SJCRH30 (cell line): ENCODE data around the gene ZNF616. TPM values are rescaled to one million over a fixed set of nuclear protein-coding genes. Genes with fewer than 3 reads are reported as not detected.
"Not testable (repeated sequence)": the region's sequence is repeated elsewhere in the genome, so short reads cannot be mapped to it uniquely, and the experiment has no call there.

Experiments used
- DNase-seq, 2 experiments: peaks; one replicate each; pipeline ENCODE4 v3.0.0-alpha.2; 2015 to 2020
- H3K27ac ChIP-seq: fragments of 250-450 bp; sonication (Bioruptor Pico); 2 replicates; pipeline ENCODE4 v1.5.1; 2020; ENCODE audit warnings: mild to moderate bottlenecking, moderate library complexity
- H3K27me3 ChIP-seq: fragments of 250-450 bp; sonication (Bioruptor Pico); 2 replicates; pipeline ENCODE4 v1.5.1; 2020; ENCODE audit warnings: mild to moderate bottlenecking, moderate library complexity
- H3K36me3 ChIP-seq: fragments of 250-450 bp; sonication (Bioruptor Pico); 2 replicates; pipeline ENCODE4 v1.5.1; 2020; ENCODE audit warnings: mild to moderate bottlenecking, moderate library complexity
- H3K4me1 ChIP-seq: fragments of 250-450 bp; sonication (Bioruptor Pico); 2 replicates; pipeline ENCODE4 v1.5.1; 2020; ENCODE audit warnings: mild to moderate bottlenecking, moderate library complexity
- H3K4me3 ChIP-seq: fragments of 250-450 bp; sonication (Bioruptor Pico); 2 replicates; pipeline ENCODE4 v1.5.1; 2020; ENCODE audit warnings: mild to moderate bottlenecking, moderate library complexity
- H3K9me3 ChIP-seq: fragments of 250-450 bp; sonication (Bioruptor Pico); replicated peaks from 2 replicates; pipeline ENCODE4 v1.5.1; 2020; ENCODE audit warnings: mild to moderate bottlenecking, moderate library complexity
- total RNA-seq: library from RNA; depleted of rRNA; stranded (reverse); fragments of >200 nt; shearing (Covaris generic); gene quantifications from 2 replicates; pipeline ENCODE4 v1.2.3, GENCODE V29; 2014

The ZNF616 gene
- total RNA-seq, 1 experiment from 2014 or later: 13.0 TPM

DNA sequence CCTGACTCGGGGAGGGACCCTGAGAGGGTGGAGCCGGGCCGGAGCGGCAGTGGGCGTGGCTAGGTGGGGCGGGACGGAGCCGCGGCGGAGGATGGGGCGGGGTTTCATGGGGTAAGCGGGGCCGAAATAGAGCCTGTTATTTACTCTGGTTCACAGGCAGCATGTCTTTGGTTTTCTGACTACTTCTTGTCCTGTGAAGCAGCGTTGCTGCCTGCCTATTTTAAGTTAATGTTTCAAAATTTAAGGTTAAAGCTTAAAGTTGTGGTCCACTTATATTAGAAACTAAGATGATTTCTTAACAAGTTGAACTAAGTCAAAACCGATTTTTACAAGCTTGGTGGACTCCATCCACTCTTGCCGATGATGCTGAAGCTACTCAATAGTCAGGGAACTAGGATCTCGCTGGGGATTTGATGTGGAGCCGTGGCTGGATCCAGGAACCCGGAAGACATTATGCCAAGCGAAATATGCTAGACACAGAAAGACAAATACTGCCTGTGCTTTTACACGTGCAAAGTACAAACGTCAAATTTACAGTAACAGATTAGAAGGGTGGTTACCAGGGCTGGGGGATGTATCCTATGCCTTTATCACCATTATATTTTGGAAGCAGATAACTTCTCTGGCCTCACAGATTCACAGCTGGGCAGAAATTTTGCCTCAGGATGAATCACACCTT lies 433 bp upstream of the ZNF616 start:
- peak in 1 of 2 experiments; percentile 9 for DNase-seq
- H3K27me3 ChIP-seq: no peaks in the 10 kb centered on the region
- H3K27ac ChIP-seq: no peak overlapping the region

DNA sequence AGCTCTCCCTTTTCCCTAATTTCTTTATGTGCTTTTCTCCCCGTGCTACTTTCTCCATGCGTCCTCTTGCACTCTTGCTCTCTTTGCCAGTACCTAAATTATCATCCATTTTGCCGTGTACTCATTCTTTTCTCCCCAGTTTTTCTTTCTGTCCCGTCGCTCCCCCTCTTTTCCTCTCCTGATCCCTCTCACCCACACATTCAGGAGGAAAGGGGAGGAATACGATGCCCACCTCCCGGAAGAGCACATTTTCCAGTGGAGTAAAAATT lies 821 bp downstream of the ZNF616 start:
- Histone ChIP-seq H3K9me3 (peaks cover 6% of the 10 kb centered on the region; the same call in 1 of the 2 replicates), H3K36me3 (peaks cover 8% of the 10 kb centered on the region)

More for the DNA sequence above, 433 bp upstream of the ZNF616 start:
- Histone ChIP-seq H3K36me3 (peaks cover 4% of the 10 kb centered on the region; the same call in 1 of the 2 replicates), H3K4me1 (0 out of 2 replicates have a peak, but pooled peaks cover 5% of the 10 kb centered on the region), H3K4me3 (peak overlapping the region; percentile 84), H3K9me3 (peaks cover 6% of the 10 kb centered on the region; the same call in 1 of the 2 replicates)

DNA sequence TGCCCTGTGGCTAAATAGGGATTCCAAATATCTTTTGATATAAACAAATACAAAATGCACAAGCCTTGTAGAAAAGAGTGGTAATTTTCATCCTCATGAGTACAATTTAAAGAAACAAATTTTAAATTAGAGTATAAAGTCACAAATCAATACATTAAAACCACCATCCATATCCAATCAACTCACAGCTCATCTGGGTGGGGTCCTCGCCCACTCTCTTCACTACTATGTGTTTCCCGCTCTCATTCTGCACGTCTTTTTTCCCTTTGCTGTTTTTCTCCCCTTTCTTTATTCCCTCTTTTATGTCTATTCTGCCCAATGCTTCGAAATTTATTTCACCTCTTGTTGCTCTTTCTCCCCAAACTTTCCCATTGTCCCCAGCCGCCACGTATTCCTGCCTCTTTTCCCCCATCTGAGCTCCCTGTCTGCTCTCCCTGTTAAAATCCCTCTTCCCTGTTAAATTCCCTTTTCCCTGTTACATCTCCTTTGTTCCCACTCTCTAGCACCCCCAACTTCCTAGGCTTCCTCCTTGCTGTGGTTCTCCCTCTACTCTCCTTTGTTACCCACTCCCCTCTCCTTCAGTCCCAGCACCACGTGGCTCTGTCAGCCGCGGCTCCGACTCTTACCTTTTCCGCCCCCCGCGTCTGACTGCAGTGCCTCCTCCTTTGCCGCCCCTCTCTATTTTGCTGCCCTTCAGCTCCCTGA lies 1.3 kb downstream of the ZNF616 start:
- peaks cover 8% of the 10 kb centered on the region for H3K36me3 ChIP-seq
- H3K9me3 ChIP-seq: peaks cover 6% of the 10 kb centered on the region; the same call in 1 of the 2 replicates
- no peaks in the 10 kb centered on the region for H3K27me3 ChIP-seq
- peak overlapping the region; percentile 84 for H3K4me3 ChIP-seq
- H3K4me1 ChIP-seq: 0 out of 2 replicates have a peak, but pooled peaks cover 5% of the 10 kb centered on the region
- peak overlapping the region; percentile 67 for H3K27ac ChIP-seq
- peak; percentile 65 to 74 for DNase-seq

More for the DNA sequence above, 821 bp downstream of the ZNF616 start:
- Histone ChIP-seq H3K4me1 (0 out of 2 replicates have a peak, but pooled peaks cover 5% of the 10 kb centered on the region), H3K27me3 (no peaks in the 10 kb centered on the region), H3K4me3 (peak overlapping the region; percentile 84), H3K27ac (peak overlapping the region; percentile 67)
- DNase-seq: no peak

DNA sequence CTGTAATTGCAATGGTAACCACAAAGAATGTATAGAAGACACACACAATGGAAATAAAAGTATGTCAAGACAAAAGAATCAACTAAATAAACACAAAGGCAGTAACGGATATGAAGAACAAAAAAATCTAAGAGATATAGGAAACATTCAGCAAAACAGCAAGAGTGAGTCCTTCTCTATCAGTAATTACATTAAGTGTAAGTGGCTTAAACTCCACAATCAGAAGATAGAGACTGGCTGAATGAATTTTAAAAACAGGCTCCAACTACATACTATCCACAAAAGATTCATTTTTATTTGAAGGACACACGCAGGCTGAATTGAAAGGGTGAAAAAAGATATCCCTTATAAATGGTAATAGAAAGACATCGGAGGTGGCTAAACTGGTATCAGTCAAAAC lies 19.5 kb downstream of the ZNF616 start:
- Histone ChIP-seq H3K36me3 (peaks cover 81% of the 10 kb centered on the region), H3K9me3 (peaks cover 49% of the 10 kb centered on the region)
- no peak for DNase-seq

DNA sequence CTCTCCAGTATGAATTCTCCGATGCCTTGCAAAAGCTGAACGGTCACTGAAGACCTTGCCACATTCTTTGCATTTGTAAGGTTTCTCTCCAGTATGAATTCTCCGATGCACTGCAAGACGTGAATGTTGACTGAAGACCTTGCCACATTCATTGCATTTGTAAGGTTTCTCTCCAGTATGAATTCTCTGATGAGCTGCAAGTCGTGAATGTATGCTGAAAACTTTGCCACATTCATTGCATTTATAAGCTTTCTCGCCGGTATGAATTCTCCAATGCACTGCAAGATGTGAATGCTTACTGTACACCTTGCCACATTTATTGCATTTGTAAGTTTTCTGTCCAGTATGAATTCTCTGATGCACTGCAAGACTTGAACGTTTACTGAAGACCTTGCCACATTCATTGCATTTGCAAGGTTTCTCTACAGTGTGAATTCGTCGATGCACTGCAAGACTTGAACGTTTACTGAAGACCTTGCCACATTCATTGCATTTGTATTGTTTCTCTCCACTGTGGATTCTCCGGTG lies 24.1 kb downstream of the ZNF616 start:
- Histone ChIP-seq H3K4me3 (no peak overlapping the region), H3K36me3 (peaks cover 53% of the 10 kb centered on the region), H3K9me3 (peaks cover 72% of the 10 kb centered on the region)

More for the DNA sequence above, 19.5 kb downstream of the ZNF616 start:
- Histone ChIP-seq H3K4me3 (no peak overlapping the region), H3K4me1 (no peaks in the 10 kb centered on the region), H3K27me3 (no peaks in the 10 kb centered on the region), H3K27ac (no peak overlapping the region)

DNA sequence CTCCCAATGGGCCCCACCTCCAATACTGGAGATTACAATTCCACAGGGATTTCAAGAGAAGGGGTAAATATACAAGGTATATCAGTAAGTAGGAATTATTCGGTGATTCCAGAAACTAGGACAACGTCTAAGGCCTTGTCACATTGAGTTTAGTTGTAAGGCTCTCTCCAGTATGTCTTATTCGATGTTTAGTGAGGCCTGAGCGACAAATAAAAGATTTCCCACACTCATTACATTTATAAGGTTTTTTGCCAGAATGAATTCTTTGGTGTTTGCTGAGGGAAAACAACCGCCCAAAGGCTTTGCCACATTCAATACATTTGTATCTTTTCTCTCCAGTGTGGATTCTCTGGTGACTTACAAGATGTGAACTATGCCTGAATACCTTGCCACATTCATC lies 25.0 kb downstream of the ZNF616 start:
- H3K9me3 ChIP-seq: peaks cover 73% of the 10 kb centered on the region
- H3K27me3 ChIP-seq: no peaks in the 10 kb centered on the region
- H3K27ac ChIP-seq: no peak overlapping the region
- no peak overlapping the region for H3K4me3 ChIP-seq
- no peak for DNase-seq
- H3K36me3 ChIP-seq: peaks cover 45% of the 10 kb centered on the region
- H3K4me1 ChIP-seq: no peaks in the 10 kb centered on the region

More for the DNA sequence above, 24.1 kb downstream of the ZNF616 start:
- Histone ChIP-seq H3K4me1 (no peaks in the 10 kb centered on the region), H3K27me3 (no peaks in the 10 kb centered on the region), H3K27ac (no peak overlapping the region)
- no peak for DNase-seq

DNA sequence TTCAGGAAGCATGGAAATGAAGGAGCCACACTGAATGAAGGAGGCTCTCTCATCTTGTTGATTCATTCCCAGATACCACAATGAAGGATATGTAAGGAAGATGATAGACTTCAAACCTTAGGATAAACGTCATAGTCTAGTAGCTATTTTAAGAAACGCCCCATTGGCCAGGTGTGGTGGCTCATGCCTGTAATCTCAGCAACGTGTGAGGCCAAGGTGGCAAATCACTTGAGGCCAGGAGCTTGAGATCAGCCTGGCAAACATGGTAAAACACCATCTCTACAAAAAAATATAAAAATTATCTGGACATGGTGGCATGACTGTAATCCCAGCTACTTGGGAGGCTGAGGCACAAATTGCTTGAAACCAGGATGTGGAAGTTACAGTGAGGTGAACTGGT lies 27.1 kb downstream of the ZNF616 start:
- Histone ChIP-seq H3K4me1 (no peaks in the 10 kb centered on the region), H3K27ac (no peak overlapping the region), H3K4me3 (no peak overlapping the region), H3K27me3 (no peaks in the 10 kb centered on the region), H3K36me3 (peaks cover 30% of the 10 kb centered on the region), H3K9me3 (peaks cover 63% of the 10 kb centered on the region)
- DNase-seq: no peak

DNA sequence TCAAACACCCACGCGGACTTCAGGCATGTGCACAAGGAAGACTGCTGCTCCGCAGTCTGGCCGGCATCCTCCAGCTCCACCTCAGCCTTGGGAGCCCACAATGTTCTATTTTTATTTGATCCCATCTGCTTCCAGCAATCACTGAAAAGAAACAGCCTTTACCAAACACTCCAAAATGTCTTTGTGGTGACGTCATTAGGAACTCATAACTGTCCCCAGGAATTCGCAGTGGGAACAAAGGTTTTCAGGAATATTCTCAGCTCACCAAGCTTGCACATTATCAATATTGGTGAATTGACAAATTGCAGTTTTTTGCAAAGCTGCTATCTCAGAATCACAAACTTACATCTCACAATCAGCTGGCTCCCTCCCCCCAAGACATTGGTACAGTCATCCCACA lies 29.0 kb downstream of the ZNF616 start:
- peaks cover 46% of the 10 kb centered on the region for H3K9me3 ChIP-seq
- peaks cover 14% of the 10 kb centered on the region for H3K36me3 ChIP-seq
- no peak overlapping the region for H3K27ac ChIP-seq
- H3K27me3 ChIP-seq: no peaks in the 10 kb centered on the region
- no peak for DNase-seq
- no peak overlapping the region for H3K4me3 ChIP-seq
- no peaks in the 10 kb centered on the region for H3K4me1 ChIP-seq

DNA sequence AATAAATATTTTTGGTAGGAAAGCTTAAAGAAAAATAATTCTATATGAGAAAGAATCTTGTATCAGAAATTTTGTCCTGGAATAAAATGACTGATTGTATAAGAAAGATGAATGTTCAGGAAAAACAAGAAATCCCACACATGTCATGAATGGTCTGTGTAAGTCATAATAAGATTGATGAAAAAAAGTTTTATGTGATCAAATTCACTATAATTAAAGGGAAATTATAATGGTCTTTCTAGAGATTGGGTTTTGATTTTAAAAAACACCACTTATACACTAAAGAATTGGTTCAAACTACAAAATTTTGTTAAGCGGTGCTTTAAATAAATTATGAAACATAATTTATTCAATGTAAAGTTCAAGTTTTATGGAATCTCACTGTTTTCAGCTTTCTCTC lies 37.0 kb downstream of the ZNF616 start:
- no peak overlapping the region for H3K27ac ChIP-seq
- H3K27me3 ChIP-seq: no peaks in the 10 kb centered on the region
- H3K4me1 ChIP-seq: no peaks in the 10 kb centered on the region
- no peaks in the 10 kb centered on the region for H3K9me3 ChIP-seq
- H3K4me3 ChIP-seq: no peak overlapping the region
- no peak for DNase-seq
- H3K36me3 ChIP-seq: no peaks in the 10 kb centered on the region

DNA sequence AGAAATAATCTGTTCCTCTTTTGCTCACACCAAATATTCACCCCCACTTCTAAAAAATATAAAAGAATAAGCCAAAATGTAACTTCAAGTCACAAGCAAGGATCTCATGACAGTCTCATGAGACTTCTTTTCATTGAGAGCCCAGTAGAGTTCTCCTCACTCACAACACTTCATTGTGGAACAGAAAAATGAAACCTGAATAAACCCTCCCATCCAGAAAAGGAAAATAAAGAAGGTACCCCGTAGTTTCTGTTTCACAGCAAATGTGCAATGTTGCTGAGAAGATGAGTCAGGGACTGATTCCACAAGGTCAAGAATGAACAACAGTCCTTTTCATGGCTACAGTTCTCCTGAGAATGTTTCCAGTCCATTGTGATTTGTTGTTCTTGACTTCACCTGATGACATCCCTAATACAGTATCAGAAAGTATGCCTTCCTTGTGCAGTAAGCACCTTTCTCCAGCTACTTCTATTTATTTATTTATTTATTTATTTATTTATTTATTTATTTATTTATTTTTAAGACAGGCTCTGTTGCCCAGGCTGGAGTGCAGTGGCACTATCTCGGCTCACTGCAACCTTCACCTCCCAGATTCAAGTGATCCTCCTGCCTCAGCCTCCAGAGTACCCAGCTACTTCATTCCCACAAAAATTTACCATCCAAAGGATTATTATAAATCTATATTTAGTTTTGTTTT lies 37.7 kb downstream of the ZNF616 start:
- Histone ChIP-seq H3K4me1 (no peaks in the 10 kb centered on the region), H3K9me3 (no peaks in the 10 kb centered on the region), H3K36me3 (no peaks in the 10 kb centered on the region), H3K4me3 (no peak overlapping the region), H3K27me3 (no peaks in the 10 kb centered on the region), H3K27ac (no peak overlapping the region)
- no peak for DNase-seq

DNA sequence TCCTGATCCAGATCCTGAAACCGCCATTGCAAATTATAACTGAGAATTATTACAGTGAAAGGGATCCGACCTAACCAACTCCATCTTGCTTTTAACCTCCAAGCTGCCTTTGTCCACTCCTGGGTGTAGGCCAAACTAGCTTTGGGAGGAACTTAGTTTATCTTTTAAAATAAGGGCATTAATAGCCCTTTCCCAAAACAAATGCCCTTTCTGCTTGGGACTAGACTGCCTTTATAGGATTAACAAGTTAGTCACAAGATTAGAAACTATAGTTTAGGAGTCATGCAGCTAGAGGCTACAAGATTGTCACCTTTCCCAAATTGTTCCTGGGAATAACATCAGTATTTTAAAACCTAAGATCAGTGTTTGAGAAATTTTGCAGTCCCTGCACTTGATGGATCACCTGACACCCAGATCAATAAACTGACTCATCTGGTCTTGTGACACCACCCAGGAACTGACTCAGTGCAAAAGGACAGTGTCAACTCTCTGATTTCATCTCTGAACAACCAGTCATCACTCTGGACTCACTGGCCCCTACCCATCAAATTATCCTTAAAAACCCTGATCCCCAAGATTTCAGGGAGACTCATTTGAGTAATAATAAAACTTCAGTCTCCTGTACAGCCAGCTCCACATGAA lies 40.1 kb downstream of the ZNF616 start:
- H3K9me3 ChIP-seq: no peaks in the 10 kb centered on the region
- DNase-seq: no peak
- H3K27me3 ChIP-seq: no peaks in the 10 kb centered on the region
- no peak overlapping the region for H3K27ac ChIP-seq
- H3K4me1 ChIP-seq: no peaks in the 10 kb centered on the region
- H3K4me3 ChIP-seq: no peak overlapping the region
- no peaks in the 10 kb centered on the region for H3K36me3 ChIP-seq

DNA sequence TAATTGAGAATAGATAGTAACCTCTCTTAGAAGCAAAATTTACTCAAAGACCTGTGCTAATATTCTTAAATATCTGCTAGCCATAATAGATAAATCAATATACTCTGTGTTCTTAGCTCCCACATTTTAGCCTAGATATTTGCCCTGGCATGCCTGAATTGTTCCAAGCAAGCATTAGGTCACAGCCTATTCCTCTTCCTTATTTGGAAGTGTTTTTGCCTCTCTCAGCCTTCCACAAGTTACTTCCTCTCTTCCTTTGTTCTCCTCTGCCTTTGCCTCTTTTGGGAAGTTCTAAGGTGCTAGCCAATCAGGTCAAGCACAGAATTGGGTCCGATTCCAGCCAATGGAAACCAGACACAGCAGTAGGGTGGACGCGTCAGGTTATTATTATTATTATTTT lies 43.3 kb downstream of the ZNF616 start:
- DNase-seq, H3K4me3 ChIP-seq, H3K4me1 ChIP-seq, H3K9me3 ChIP-seq, H3K27ac ChIP-seq, H3K27me3 ChIP-seq: not testable (repeated sequence)
- H3K36me3 ChIP-seq: peaks cover 14% of the 10 kb centered on the region

DNA sequence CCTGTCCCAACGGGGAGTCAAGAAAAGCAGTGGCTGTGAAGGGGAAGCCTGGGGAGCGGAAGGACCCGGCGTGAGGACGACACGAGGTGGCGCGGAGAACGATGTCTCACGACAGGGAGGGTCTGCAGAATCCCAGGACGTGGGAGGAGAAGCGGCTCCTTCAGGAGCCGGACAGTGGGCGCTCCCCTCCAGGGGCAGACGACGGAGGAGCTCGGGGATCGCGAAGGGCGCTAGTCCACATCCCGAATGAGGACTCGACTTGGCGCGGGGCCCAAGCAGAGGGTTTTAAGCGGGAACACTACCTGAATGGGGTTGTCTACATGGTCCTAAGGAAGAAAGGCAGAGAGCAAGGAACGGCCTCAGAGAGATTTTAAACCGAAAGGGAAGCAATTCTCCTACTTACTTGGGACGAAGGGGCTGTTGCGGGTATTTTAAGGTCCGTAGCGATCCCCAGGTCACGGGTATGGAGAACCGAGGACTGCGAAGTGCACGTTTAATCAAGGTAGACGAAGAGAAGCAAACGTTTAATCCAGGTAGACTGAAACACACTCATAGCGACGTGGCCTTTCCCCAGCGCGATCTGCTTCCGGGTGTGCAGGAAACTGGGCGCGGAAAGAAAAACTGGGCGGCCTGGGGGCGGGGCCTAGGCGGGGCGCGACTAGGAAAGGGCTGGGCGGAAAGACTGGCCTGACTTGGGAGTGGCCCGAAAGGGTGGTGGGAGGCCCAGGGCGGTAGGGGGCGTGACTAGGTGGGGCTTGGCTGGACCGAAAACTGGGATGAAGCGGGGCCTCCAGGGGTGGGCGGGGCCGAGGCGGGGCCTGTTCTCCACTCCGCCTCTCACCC lies 44.3 kb downstream of the ZNF616 start, which contains the start of gene ZNF841:
ZNF841 (minus strand) TSS at position 594 of the 843 bp plus-strand sequence. CDS start 10,964 bp downstream, outside the sequence.
- Histone ChIP-seq H3K4me1 (no peaks in the 10 kb centered on the region), H3K27me3 (no peaks in the 10 kb centered on the region), H3K9me3 (peaks cover 5% of the 10 kb centered on the region), H3K27ac (peak within 1 kb of the TSS; percentile 59), H3K36me3 (peaks cover 21% of the 10 kb centered on the region), H3K4me3 (peak within 1 kb of the TSS; percentile 87)
- peak; percentile 97 for DNase-seq
